Adrenal gland (tissue), 5 donors: ENCODE data around the gene ARFGEF3.

Experiments used
- CTCF ChIP-seq, 6 experiments: fragments of 450-650 bp in 4 of 6; fragments of 200-600 bp in 2 of 6; sonication (generic) in 1 of 6; IDR thresholded peaks; 1 replicate in 5 of 6; 2 replicates in 1 of 6; pipeline versions ENCODE4 v1.5.1 to v1.8.0; 2016 to 2021; ENCODE audit warnings: antibody characterized with exemption in 6 of 6, mild to moderate bottlenecking in 2 of 6, moderate library complexity in 1 of 6
- POLR2A ChIP-seq, 2 donors: fragments of 450-650 bp; IDR thresholded peaks; one replicate each; pipeline ENCODE4 v1.6.1; 2017; ENCODE audit warnings: antibody characterized with exemption in 2 of 2, mild to moderate bottlenecking in 2 of 2, moderate library complexity in 1 of 2
- donor health status: DM: no; HTN: no; CAD: no.

GRCh38 chr6:138225953-138226352, 64.2 kb downstream of the ARFGEF3 start:
- TF ChIP-seq CTCF (IDR thresholded peaks at IDR 0.05) (no peak), POLR2A (IDR thresholded peaks at IDR 0.05) (no peak)
